A549 (cell line): ENCODE measurements around the gene SOX6. TPM values are rescaled to one million over a fixed set of nuclear protein-coding genes. Genes with fewer than 3 reads are reported as not detected.

ENCODE experiments used
- ATAC-seq, 2 experiments: fragments of 200-7000 bp in 1 of 2; fragments of >200 bp in 1 of 2; cut with Nextera tagmentation in 1 of 2; cut with Tn5 transposase in 1 of 2; 3 replicates each; pipeline versions ENCODE4 v1.8.0 to v1.9.1; 2018 to 2020; ENCODE audit warnings: mild to moderate bottlenecking in 1 of 2, moderate library complexity in 1 of 2
- CTCF ChIA-PET: fragments of 300-600 bp; sonication (Branson Sonifier 250); formaldehyde crosslinking; extraction: SDS; loops from one replicate; lab custom pipeline; 2021; ENCODE audit warnings: antibody characterized with exemption, inconsistent platforms; lab: Yijun Ruan, JAX
- POLR2A ChIA-PET: fragments of 350-600 bp; formaldehyde crosslinking; extraction: SDS; loops from one replicate; lab custom pipeline; 2021; ENCODE audit warnings: antibody characterized with exemption, inconsistent platforms; lab: Yijun Ruan, JAX
- DNase-seq, 2 experiments: peaks; one replicate each; pipeline versions ENCODE4 v3.0.0 to v3.0.0-alpha.2; 2011 to 2016; ENCODE audit warnings: low read depth in 1 of 2, low spot score in 1 of 2
- FAIRE-seq: peaks from 2 replicates; lab custom pipeline; 2011; peaks lifted over from hg19 to GRCh38; lab: Jason Lieb, UNC
- H3K27ac ChIP-seq, 2 experiments: fragments of >200 bp; sonication (Bioruptor Twin); formaldehyde crosslinking; 3 replicates each; pipeline ENCODE4 v1.5.1; 2016 to 2017
- H3K4me1 ChIP-seq: fragments of >200 bp; sonication (Bioruptor Twin); formaldehyde crosslinking; 3 replicates; pipeline ENCODE4 v1.6.1; 2016
- H3K4me2 ChIP-seq: fragments of >200 bp; sonication (Bioruptor Twin); formaldehyde crosslinking; 3 replicates; pipeline ENCODE4 v1.6.1; 2016
- H3K4me3 ChIP-seq: fragments of >200 bp; sonication (Bioruptor Twin); formaldehyde crosslinking; 3 replicates; pipeline ENCODE4 v1.5.1; 2016
- H3K9me3 ChIP-seq: fragments of >200 bp; sonication (Bioruptor Twin); formaldehyde crosslinking; 3 replicates; pipeline ENCODE4 v1.6.1; 2016
- BHLHE40 ChIP-seq: IDR thresholded peaks from 2 replicates; pipeline ENCODE4 v1.6.1; 2012; ENCODE audit warnings: low read depth, low read length, inconsistent platforms
- CBX2 ChIP-seq: fragments of 200-600 bp; sonication (generic); IDR thresholded peaks from 2 replicates; pipeline ENCODE4 v1.6.1; 2016; ENCODE audit warnings: low read depth, mild to moderate bottlenecking, borderline replicate concordance
- CTCF ChIP-seq: fragments of >200 bp; sonication (Bioruptor Twin); formaldehyde crosslinking; IDR thresholded peaks from 3 replicates; pipeline ENCODE4 v1.5.1; 2016
- ELK1 ChIP-seq: fragments of 150-350 bp; IDR thresholded peaks from 2 replicates; pipeline ENCODE4 v1.6.1; 2014; ENCODE audit warnings: low read depth, mild to moderate bottlenecking, low read length
- EP300 ChIP-seq, 2 experiments: fragments of >200 bp; sonication (Bioruptor Twin); formaldehyde crosslinking; IDR thresholded peaks; 2 replicates in 1 of 2; 3 replicates in 1 of 2; pipeline ENCODE4 v1.6.1; 2016 to 2017
- ESRRA ChIP-seq: fragments of 150-350 bp; IDR thresholded peaks from 2 replicates; pipeline ENCODE4 v1.6.1; 2014; ENCODE audit warnings: mild to moderate bottlenecking, low read length, borderline replicate concordance
- GATA3 ChIP-seq: IDR thresholded peaks from 2 replicates; pipeline ENCODE4 v1.6.1; 2012; ENCODE audit warnings: borderline replicate concordance
- HDAC2 ChIP-seq: fragments of 200-600 bp; sonication (generic); IDR thresholded peaks from 2 replicates; pipeline ENCODE4 v1.6.1; 2016
- HOXB13 ChIP-seq: fragments of 250-450 bp; sonication (Bioruptor Pico); IDR thresholded peaks from 2 replicates; pipeline ENCODE4 v1.5.0; 2020; ENCODE audit warnings: low read depth, mild to moderate bottlenecking, moderate library complexity
- KDM1A ChIP-seq: fragments of 200-600 bp; sonication (generic); IDR thresholded peaks from 2 replicates; pipeline ENCODE4 v1.6.1; 2016; ENCODE audit warnings: low read depth, mild to moderate bottlenecking
- MYC ChIP-seq: IDR thresholded peaks from 2 replicates; pipeline ENCODE4 v1.6.1; 2012; ENCODE audit warnings: mild to moderate bottlenecking, inconsistent platforms, low read length, improper control_type of control experiment, borderline replicate concordance
- PBX3 ChIP-seq: IDR thresholded peaks from 2 replicates; pipeline ENCODE4 v1.6.1; 2012
- PHF8 ChIP-seq: fragments of 200-600 bp; sonication (generic); IDR thresholded peaks from 2 replicates; pipeline ENCODE4 v1.6.1; 2016; ENCODE audit warnings: low read depth, mild to moderate bottlenecking, antibody characterized with exemption, moderate library complexity, borderline replicate concordance
- POLR2A ChIP-seq: IDR thresholded peaks from 2 replicates; pipeline ENCODE4 v1.6.1; 2012; ENCODE audit warnings: mild to moderate bottlenecking, low read length
- RARB ChIP-seq: fragments of 250-450 bp; sonication (Bioruptor Pico); IDR thresholded peaks from 2 replicates; pipeline ENCODE4 v1.8.0; 2021; ENCODE audit warnings: mild to moderate bottlenecking, moderate library complexity
- RCOR1 ChIP-seq: fragments of 150-350 bp; IDR thresholded peaks from 2 replicates; pipeline ENCODE4 v1.6.1; 2014; ENCODE audit warnings: antibody characterized with exemption, low read length, low read depth
- RFX5 ChIP-seq: fragments of 450-650 bp; IDR thresholded peaks from 2 replicates; pipeline ENCODE4 v1.7.1; 2014; ENCODE audit warnings: antibody characterized with exemption, mild to moderate bottlenecking, moderate library complexity
- RNF2 ChIP-seq: fragments of 200-600 bp; sonication (generic); IDR thresholded peaks from 2 replicates; pipeline ENCODE4 v1.6.1; 2016; ENCODE audit warnings: low read depth, mild to moderate bottlenecking, antibody characterized with exemption, moderate library complexity, borderline replicate concordance
- ZFP36 ChIP-seq: fragments of 450-650 bp; IDR thresholded peaks from 2 replicates; pipeline ENCODE4 v1.6.1; 2014; ENCODE audit warnings: borderline replicate concordance; ENCODE audit not compliant: partially characterized antibody
- WGBS: methylation state at CpG from one replicate; pipeline ENCODE4 v1.1.6; 2017; ENCODE audit errors: missing lambda C conversion rate; 5-methylcytosine and 5-hydroxymethylcytosine counted together
- polyA plus RNA-seq, 4 experiments: library from polyadenylated mRNA; depleted of rRNA in 3 of 4; stranded (reverse); fragments of >200 nt; fragmentation: RNase III in 1 of 4; extraction: RNeasy Plus Mini Kit Qiagen cat#74134 plus additional on column Dnase treatment in 1 of 4; gene quantifications; 2 replicates in 3 of 4; 3 replicates in 1 of 4; pipeline ENCODE4 v1.2.3, GENCODE V29; 2011 to 2017
- TF ChIP-seq, protein P1 (sequence below): IDR thresholded peaks from 2 replicates; pipeline ENCODE4 v1.6.1; 2012; ENCODE audit warnings: low read depth, borderline replicate concordance
- TF ChIP-seq, protein P2 (sequence below): fragments of 200-600 bp; sonication (generic); IDR thresholded peaks from 2 replicates; pipeline ENCODE4 v1.6.1; 2016; ENCODE audit warnings: antibody characterized with exemption, mild to moderate bottlenecking, moderate library complexity
- TF ChIP-seq, protein P3 (sequence below): fragments of >200 bp; sonication (Bioruptor Twin); formaldehyde crosslinking; IDR thresholded peaks from 2 replicates; pipeline ENCODE4 v1.6.1; 2016

SOX6 gene
- polyA plus RNA-seq, 2 of the 4 experiments (the other 2 are of a cell fraction), result 0.18 TPM; not detected in 1

GRCh38 chr11:16356761-16357393 lies 531 bp upstream of the SOX6 start:
- no peak for ATAC-seq
- Histone ChIP-seq H3K27ac (no peak overlapping the region), H3K4me3 (no peak overlapping the region), H3K4me2 (no peak overlapping the region), H3K9me3 (no peaks in the 10 kb centered on the region), H3K4me1 (no peaks in the 10 kb centered on the region)
- ChIA-PET CTCF (interaction anchor here (1.0 kb wide), 1 partner anchor 45 kb away, joined by 3 read pairs; no protein-coding TSS in a partner anchor), POLR2A (no interaction called here)
- FAIRE-seq, result no peak
- TF ChIP-seq, protein P1, sequence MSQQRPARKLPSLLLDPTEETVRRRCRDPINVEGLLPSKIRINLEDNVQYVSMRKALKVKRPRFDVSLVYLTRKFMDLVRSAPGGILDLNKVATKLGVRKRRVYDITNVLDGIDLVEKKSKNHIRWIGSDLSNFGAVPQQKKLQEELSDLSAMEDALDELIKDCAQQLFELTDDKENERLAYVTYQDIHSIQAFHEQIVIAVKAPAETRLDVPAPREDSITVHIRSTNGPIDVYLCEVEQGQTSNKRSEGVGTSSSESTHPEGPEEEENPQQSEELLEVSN, result no peak
- TF ChIP-seq BHLHE40, result no peak
- no peak for TF ChIP-seq RARB
- TF ChIP-seq ELK1, result no peak
- TF ChIP-seq, protein P2, sequence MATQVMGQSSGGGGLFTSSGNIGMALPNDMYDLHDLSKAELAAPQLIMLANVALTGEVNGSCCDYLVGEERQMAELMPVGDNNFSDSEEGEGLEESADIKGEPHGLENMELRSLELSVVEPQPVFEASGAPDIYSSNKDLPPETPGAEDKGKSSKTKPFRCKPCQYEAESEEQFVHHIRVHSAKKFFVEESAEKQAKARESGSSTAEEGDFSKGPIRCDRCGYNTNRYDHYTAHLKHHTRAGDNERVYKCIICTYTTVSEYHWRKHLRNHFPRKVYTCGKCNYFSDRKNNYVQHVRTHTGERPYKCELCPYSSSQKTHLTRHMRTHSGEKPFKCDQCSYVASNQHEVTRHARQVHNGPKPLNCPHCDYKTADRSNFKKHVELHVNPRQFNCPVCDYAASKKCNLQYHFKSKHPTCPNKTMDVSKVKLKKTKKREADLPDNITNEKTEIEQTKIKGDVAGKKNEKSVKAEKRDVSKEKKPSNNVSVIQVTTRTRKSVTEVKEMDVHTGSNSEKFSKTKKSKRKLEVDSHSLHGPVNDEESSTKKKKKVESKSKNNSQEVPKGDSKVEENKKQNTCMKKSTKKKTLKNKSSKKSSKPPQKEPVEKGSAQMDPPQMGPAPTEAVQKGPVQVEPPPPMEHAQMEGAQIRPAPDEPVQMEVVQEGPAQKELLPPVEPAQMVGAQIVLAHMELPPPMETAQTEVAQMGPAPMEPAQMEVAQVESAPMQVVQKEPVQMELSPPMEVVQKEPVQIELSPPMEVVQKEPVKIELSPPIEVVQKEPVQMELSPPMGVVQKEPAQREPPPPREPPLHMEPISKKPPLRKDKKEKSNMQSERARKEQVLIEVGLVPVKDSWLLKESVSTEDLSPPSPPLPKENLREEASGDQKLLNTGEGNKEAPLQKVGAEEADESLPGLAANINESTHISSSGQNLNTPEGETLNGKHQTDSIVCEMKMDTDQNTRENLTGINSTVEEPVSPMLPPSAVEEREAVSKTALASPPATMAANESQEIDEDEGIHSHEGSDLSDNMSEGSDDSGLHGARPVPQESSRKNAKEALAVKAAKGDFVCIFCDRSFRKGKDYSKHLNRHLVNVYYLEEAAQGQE, result no peak
- TF ChIP-seq RCOR1, result no peak
- TF ChIP-seq KDM1A, result no peak
- no peak for TF ChIP-seq POLR2A
- TF ChIP-seq ESRRA, result no peak
- no peak for TF ChIP-seq CBX2
- no peak for TF ChIP-seq EP300 (IDR thresholded peaks at IDR 0.05)
- TF ChIP-seq HDAC2, result no peak
- TF ChIP-seq MYC, result no peak
- TF ChIP-seq CTCF, result no peak
- TF ChIP-seq, protein P3, sequence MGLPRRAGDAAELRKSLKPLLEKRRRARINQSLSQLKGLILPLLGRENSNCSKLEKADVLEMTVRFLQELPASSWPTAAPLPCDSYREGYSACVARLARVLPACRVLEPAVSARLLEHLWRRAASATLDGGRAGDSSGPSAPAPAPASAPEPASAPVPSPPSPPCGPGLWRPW, result no peak
- TF ChIP-seq HOXB13, result no peak
- TF ChIP-seq PHF8, result no peak
- TF ChIP-seq GATA3, result no peak
- 16% methylated on average over 3 of the region's 3 CpGs for WGBS
- DNase-seq, result no peak

GRCh38 chr11:16352707-16353106 lies 3.6 kb downstream of the SOX6 start:
- ATAC-seq, result no peak
- no peak for FAIRE-seq
- no peaks in the 10 kb centered on the region for H3K4me1 ChIP-seq
- no peak for TF ChIP-seq ZFP36
- no peak for TF ChIP-seq EP300 (IDR thresholded peaks at IDR 0.05)
- TF ChIP-seq PHF8, result no peak
- no peak for TF ChIP-seq RNF2
- TF ChIP-seq HDAC2, result no peak
- TF ChIP-seq BHLHE40, result no peak
- TF ChIP-seq, protein P2, result no peak
- TF ChIP-seq RFX5, result no peak
- no peak for TF ChIP-seq PBX3
- no peak overlapping the region for H3K4me3 ChIP-seq
- H3K4me2 ChIP-seq, result no peak overlapping the region
- no peak for DNase-seq
- CTCF ChIA-PET, result no interaction called here
- no peaks in the 10 kb centered on the region for H3K9me3 ChIP-seq
- H3K27ac ChIP-seq, result no peak overlapping the region
- POLR2A ChIA-PET, result no interaction called here
